ENCODE measurements around the gene TFCP2L1.

TFCP2L1 gene

GRCh38 chr2:121218386-121218938 is 66.5 kb downstream of the TFCP2L1 start:
- DNase-seq: no peak

- DNase-seq: no peak
Observed at GRCh38 chr2:121217627-121218026, 67.4 kb downstream of the TFCP2L1 start.

GRCh38 chr2:121214296-121214695 is 70.7 kb downstream of the TFCP2L1 start:
- DNase-seq: no peak

- DNase-seq: no peak
Observed at GRCh38 chr2:121213386-121213785, 71.6 kb downstream of the TFCP2L1 start.

GRCh38 chr2:121212661-121213325 is 72.2 kb downstream of the TFCP2L1 start:
- no peak for DNase-seq

DNA sequence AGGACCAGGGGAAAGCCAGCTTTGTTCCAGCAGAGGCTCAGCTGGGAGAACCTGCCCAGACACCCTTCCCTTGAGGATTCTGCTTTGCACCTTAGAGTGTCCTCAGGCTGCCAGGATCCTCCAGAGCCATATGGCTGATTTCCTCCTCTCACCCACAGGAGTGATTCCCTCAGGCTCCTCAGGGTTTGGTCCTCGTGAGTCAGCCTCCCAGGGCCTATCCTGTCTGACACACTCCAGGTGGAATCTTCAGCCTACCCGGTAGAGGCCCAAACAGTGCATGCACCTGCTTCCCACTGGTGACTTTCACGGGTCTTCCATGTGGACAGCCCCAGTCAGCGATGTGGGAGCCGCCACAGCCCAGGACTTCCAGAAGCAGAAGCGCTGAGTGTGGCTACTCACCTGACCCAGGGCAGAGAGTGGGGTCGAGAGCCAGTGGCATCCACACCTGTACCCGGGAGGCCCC is 73.3 kb downstream of the TFCP2L1 start:
- no peak for DNase-seq

DNA sequence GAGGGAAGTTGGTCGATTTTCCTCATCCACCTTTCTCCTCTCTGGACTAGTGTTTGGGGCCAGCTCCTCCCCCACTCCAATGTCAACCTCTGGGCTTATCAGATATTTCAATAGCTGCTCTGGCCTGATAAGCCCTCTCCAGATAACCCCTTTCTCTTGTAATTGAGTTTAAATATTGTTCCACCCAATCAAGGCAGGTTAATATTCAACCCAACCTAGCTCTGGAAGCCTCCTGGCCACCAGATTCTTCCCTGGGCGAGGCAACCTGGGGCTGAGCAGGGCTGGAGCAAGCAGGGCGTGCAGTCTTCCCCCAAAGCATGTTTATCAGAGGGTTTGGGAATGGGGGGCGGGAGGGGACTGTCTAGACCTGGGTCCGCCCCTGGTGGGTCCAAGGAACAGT is 73.8 kb downstream of the TFCP2L1 start:
- no peak for DNase-seq

- no peak for DNase-seq
Observed at GRCh38 chr2:121210691-121211090, 74.3 kb downstream of the TFCP2L1 start.

GRCh38 chr2:121209014-121209610 is 75.9 kb downstream of the TFCP2L1 start:
- no peak for DNase-seq

GRCh38 chr2:121207494-121207893 is 77.5 kb downstream of the TFCP2L1 start:
- DNase-seq: no peak

GRCh38 chr2:121205321-121205942 is 79.6 kb downstream of the TFCP2L1 start:
- DNase-seq: no peak

DNA sequence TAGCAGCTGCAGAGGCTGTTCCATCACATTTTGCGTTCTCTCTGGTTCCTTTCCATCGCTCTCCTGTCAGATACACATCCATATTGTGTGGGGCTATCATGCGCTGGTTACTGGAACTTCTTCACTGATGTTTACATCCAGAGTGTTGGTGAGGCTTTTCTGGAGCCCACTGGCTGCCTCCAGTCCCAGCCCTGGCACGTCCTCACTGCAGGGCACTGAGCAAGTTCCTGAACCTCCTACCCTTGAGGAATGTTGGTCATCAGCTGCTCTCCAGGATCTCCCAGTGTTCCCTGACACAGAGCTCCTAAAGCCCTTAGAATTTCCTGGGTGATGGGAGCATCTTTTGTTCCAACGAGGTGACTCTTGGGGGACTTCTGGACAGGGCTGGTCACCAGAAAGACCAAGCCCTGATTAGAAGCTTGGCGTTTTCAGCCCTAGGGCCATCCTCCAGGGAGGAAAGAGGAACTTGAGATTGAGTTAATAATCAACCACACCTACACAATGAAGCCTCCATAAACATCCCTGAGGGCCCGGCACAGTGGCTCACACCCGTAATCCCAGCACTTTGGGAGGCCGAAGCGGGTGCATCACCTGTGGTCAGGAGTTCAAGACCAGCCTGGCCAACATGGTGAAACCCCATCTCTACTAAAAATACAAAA is 81.3 kb downstream of the TFCP2L1 start:
- no peak for DNase-seq

DNA sequence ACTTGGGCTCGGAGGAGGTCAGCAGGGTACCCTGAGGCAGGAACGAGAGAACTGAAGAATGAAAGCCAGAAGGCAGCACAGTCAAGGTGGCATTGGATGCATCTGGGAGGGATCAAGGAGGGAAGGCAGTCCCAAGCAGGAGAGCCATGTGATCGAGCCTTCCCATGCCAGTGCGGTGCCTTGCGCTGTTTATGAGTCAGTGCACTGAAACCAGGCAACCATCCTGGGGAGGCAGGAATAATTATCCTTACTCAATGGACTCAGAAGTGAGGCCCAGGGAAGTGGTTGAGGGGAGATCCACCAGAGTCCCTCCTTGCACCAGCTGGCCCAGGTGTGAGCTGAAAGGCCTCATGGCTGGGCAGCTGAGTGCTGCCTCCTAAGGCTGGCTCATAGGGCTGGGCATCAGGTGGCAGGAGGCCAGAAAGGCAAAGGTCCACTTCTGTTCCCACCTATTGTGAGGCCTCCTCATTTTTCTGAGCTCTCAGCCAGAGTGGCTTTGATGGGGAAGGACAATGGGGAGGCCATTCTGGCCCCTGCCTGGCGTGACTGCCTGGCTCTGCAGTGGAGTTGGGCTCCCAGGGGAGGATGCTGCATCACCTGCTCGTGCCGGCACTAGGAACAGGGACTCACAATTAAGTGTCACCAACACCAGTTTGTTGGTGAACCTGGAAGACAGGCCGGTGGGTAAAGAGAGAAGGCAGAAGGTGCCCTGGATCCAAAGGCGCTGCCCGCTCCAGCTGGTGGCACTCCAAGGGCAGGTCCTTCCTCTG is 82.3 kb downstream of the TFCP2L1 start:
- no peak for DNase-seq

- no peak for DNase-seq
Observed at GRCh38 chr2:121201796-121202195, 83.2 kb downstream of the TFCP2L1 start.

DNA sequence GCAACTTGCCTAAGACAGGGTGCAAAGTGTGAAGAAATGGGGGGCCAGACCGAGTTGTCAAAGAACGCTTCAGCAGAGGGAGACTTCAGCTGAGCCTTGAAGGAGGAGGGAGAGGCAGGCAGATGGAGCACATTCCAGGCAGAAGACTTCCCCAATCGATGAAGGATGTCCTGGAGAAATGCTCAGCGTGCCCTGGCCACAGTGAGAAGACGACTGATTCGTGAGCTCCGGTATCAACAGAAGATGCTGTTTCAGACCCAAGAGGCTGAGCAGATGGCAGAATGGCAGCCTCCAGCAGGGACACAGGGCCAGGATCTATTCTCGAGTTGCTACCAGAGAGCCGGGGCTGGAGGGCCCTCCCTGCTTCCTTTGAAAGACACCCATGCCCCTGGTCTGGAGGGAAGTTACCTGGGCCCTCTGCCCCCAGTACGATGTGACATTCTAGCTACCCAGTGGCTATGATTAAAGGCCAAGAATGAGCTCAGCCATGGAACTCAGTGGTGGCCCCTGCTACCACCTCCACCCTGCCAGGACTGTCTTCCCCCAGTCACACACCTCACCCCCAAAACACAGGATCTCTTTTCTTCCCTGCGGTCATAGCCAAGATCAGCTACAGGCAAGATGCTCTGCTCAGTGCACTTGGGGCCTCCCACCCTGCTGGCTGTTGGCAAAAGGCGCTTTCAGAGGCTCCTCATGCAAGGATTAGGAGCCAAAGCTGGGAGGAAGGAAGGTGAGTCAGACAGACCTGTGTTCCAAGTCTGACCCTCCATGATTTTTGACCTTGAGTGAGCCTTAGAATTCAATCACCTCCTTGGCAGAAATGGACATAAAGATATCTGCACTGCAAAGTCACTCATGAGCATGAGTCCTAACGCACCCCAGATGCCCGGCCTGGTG is 84.3 kb downstream of the TFCP2L1 start:
- no peak for DNase-seq

- DNase-seq: no peak
Observed at GRCh38 chr2:121200011-121200347, 85.0 kb downstream of the TFCP2L1 start.

DNA sequence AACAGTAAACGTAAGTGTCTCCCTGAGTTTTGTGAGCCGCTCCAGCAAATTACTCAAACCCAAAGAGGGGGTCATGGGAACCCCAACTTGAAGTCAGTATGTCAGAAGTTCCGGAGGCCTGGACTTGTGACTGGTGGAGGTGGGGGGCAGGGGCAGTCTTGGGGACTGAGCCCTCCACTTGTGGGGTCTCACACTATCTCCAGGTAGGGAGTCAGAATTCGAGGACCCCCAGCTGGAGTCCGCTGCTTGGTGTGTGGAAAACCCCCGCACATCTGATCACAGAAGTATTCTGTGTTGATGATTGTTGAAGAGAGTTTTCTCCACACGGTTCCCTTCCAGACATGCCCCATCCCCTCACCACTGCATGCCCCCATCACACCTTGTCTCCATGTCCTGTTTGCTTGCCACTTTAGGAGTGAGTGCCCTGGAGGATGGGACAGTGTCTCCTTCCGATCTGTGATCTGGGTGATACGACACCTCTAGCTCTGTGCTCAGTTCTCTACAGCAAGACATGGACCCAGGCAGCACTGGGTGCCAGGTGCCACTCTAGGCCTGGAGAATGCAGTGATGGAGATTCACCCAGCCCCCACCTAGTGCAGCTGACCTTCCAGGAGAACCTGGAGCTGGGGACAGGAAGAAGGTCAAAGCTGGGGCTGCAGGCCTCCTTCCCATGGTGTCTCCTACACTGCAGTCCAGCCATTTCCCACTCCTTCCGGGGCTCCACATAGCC is 85.6 kb downstream of the TFCP2L1 start:
- DNase-seq: no peak

GRCh38 chr2:121197369-121198091 is 87.5 kb downstream of the TFCP2L1 start:
- DNase-seq: no peak

DNA sequence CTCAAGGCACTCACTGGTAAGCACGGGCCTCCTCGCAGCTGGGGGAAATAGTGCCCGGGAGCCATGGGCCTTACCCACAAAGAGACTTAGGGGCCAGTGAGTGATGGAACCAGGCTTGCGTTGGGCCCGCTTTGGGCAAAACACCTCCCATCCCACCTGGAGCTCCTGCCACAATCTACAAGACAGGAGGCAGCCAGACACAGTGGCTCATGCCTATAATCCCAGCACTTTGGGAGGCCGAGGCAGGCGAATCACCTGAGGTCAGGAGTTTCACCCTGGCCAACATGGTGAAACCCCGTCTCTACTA is 88.2 kb downstream of the TFCP2L1 start:
- no peak for DNase-seq

- DNase-seq: no peak
Observed at GRCh38 chr2:121196132-121196848, 88.7 kb downstream of the TFCP2L1 start.

Measured in CD4-positive, alpha-beta T cell treated with Interleukin-17A for 4 hours (primary cell).